Upper lobe of left lung (tissue), 6 donors: Measurements from ENCODE around the gene PIN1. TPM values are rescaled to one million over a fixed set of nuclear protein-coding genes. Genes with fewer than 3 reads are reported as not detected.

ENCODE experiments used
- ATAC-seq, 2 donors: fragments of 200-7000 bp; cut with Tn5 transposase; one replicate each; pipeline ENCODE4 v1.9.1; 2022; ENCODE audit warnings: mild to moderate bottlenecking in 2 of 2, moderate library complexity in 2 of 2; ENCODE audit not compliant: low FRiP score in 2 of 2
- DNase-seq, 2 donors: peaks; one replicate each; pipeline ENCODE4 v3.0.0-alpha.2; 2019 to 2020
- H3K27ac ChIP-seq, 4 donors: fragments of 200-600 bp; sonication (generic); one replicate each; pipeline ENCODE4 v1.5.1; 2016 to 2019
- H3K27me3 ChIP-seq, 4 donors: fragments of 200-600 bp; sonication (generic); one replicate each; pipeline ENCODE4 v1.5.1; 2017 to 2019
- H3K36me3 ChIP-seq, 4 donors: fragments of 200-600 bp; sonication (generic); one replicate each; pipeline ENCODE4 v1.5.1; 2016 to 2019
- H3K4me1 ChIP-seq, 4 donors: fragments of 200-600 bp; sonication (generic); one replicate each; pipeline ENCODE4 v1.5.1; 2018 to 2019
- H3K4me3 ChIP-seq, 4 donors: fragments of 200-600 bp; sonication (generic); one replicate each; pipeline ENCODE4 v1.5.1; 2017 to 2019; ENCODE audit warnings: mild to moderate bottlenecking in 2 of 4, moderate library complexity in 1 of 4
- H3K9me3 ChIP-seq, 4 donors: fragments of 200-600 bp; sonication (generic); one replicate each; pipeline ENCODE4 v1.5.1; 2018 to 2019
- EP300 ChIP-seq, 4 donors: sonication (generic); formaldehyde crosslinking; IDR thresholded peaks; one replicate each; pipeline ENCODE4 v1.5.1; 2017; ENCODE audit warnings: antibody characterized with exemption in 4 of 4, control low read depth in 2 of 4
- POLR2A ChIP-seq, 4 donors: fragments of 450-650 bp; IDR thresholded peaks; one replicate each; pipeline ENCODE4 v1.5.1; 2016 to 2017; ENCODE audit warnings: antibody characterized with exemption in 4 of 4, mild to moderate bottlenecking in 2 of 4
- POLR2AphosphoS5 ChIP-seq, 2 donors: sonication (generic); formaldehyde crosslinking; IDR thresholded peaks; one replicate each; pipeline ENCODE4 v1.5.1; 2017; ENCODE audit warnings: antibody characterized with exemption in 2 of 2
- WGBS, 2 donors: methylation state at CpG; one replicate each; pipeline ENCODE4 v1.1.5; 2017 to 2018; 5-methylcytosine and 5-hydroxymethylcytosine counted together
- total RNA-seq, 6 donors: library from RNA; depleted of rRNA in 4 of 6; stranded (reverse); fragments of >200 nt in 4 of 6; gene quantifications; one replicate each; pipeline versions ENCODE4 v1.1.0 to v1.2.1, GENCODE V29; 2016 to 2021
- TF ChIP-seq, protein P1 (sequence below), 6 experiments: fragments of 450-650 bp in 4 of 6; fragments of 200-600 bp in 2 of 6; sonication (generic) in 2 of 6; IDR thresholded peaks; one replicate each; pipeline ENCODE4 v1.5.1; 2016 to 2019; ENCODE audit warnings: antibody characterized with exemption in 6 of 6
- donor health status: DM: no; HTN: no; CAD: no; lungs with moderate emphysema.
- donor health status: DM: no; HTN: yes; CAD: no; lungs with severe emphysema.

The PIN1 gene
- total RNA-seq, 6 donors from 2014 or later: 38.8 to 87.5 (median 70.7) TPM

DNA sequence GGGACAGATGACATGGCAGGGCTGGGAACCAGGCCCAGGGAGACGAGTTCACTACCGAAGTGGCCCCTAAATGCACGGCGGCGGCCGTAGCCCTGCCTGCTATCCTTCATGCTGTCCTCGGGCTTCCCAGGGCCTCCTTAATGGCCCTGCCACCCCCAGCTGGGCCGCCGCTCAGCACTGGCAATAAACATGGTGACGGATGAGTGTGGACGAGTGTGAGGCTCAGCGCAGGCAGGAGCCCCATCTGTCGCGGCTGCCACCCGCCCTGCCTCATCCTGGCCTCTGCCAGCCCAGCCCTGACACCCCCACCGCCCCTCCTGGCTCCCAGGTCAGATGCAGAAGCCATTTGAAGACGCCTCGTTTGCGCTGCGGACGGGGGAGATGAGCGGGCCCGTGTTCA lies 13.6 kb downstream of the PIN1 start:
- Histone ChIP-seq H3K27me3 (no peaks in the 10 kb centered on the region), H3K4me3 (no peak overlapping the region), H3K4me1 (no peaks in the 10 kb centered on the region), H3K36me3 (peaks cover 7 to 62% (median 42%) of the 10 kb centered on the region in 4 donors), H3K27ac (no peak overlapping the region), H3K9me3 (peaks cover 0 to 2% (median 0%) of the 10 kb centered on the region in 4 donors)
- DNase-seq: peak in 1 of 2 donors; percentile 77
- 90 to 100% methylated on average over 3 to 13 of the region's 23 CpGs for WGBS, 2 donors
- ATAC-seq: no peak
- TF ChIP-seq POLR2AphosphoS5 (IDR thresholded peaks at IDR 0.05) (no peak), EP300 (IDR thresholded peaks at IDR 0.05) (no peak), POLR2A (IDR thresholded peaks at IDR 0.05) (no peak)
- TF ChIP-seq, protein P1, sequence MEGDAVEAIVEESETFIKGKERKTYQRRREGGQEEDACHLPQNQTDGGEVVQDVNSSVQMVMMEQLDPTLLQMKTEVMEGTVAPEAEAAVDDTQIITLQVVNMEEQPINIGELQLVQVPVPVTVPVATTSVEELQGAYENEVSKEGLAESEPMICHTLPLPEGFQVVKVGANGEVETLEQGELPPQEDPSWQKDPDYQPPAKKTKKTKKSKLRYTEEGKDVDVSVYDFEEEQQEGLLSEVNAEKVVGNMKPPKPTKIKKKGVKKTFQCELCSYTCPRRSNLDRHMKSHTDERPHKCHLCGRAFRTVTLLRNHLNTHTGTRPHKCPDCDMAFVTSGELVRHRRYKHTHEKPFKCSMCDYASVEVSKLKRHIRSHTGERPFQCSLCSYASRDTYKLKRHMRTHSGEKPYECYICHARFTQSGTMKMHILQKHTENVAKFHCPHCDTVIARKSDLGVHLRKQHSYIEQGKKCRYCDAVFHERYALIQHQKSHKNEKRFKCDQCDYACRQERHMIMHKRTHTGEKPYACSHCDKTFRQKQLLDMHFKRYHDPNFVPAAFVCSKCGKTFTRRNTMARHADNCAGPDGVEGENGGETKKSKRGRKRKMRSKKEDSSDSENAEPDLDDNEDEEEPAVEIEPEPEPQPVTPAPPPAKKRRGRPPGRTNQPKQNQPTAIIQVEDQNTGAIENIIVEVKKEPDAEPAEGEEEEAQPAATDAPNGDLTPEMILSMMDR (IDR thresholded peaks at IDR 0.05): no peak

DNA sequence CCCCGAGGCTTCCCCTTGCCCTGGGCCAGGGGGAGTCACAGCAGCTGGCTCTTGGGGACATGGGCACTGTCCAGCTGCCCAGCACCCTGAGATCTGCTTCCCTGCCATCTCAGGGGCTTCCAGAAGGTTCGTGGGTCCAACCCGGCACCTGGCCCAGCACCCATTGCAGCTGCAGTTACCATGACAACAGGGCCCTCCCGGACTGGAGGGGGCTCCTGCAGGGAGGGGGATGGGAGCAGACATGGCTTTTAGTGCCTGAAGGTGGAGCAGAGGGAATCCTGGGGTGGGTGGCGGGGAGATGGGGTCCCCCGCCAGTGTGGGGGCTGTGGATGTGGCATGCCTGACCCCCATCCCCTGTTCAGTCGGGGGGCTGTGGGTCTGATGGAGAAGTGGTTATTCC lies 14.7 kb downstream of the PIN1 start:
- Histone ChIP-seq H3K27me3 (no peaks in the 10 kb centered on the region), H3K9me3 (no peaks in the 10 kb centered on the region), H3K4me3 (no peak overlapping the region), H3K27ac (no peak overlapping the region), H3K4me1 (no peaks in the 10 kb centered on the region), H3K36me3 (peaks cover 0 to 52% (median 32%) of the 10 kb centered on the region in 4 donors)
- no peak for TF ChIP-seq POLR2AphosphoS5 (IDR thresholded peaks at IDR 0.05)
- TF ChIP-seq EP300 (IDR thresholded peaks at IDR 0.05): no peak
- TF ChIP-seq, protein P1 (IDR thresholded peaks at IDR 0.05): no peak
- TF ChIP-seq POLR2A (IDR thresholded peaks at IDR 0.05): no peak
- ATAC-seq (no peak), DNase-seq (no peak)
- WGBS, 2 donors: 83 to 94% methylated on average over 3 to 5 of the region's 7 CpGs

DNA sequence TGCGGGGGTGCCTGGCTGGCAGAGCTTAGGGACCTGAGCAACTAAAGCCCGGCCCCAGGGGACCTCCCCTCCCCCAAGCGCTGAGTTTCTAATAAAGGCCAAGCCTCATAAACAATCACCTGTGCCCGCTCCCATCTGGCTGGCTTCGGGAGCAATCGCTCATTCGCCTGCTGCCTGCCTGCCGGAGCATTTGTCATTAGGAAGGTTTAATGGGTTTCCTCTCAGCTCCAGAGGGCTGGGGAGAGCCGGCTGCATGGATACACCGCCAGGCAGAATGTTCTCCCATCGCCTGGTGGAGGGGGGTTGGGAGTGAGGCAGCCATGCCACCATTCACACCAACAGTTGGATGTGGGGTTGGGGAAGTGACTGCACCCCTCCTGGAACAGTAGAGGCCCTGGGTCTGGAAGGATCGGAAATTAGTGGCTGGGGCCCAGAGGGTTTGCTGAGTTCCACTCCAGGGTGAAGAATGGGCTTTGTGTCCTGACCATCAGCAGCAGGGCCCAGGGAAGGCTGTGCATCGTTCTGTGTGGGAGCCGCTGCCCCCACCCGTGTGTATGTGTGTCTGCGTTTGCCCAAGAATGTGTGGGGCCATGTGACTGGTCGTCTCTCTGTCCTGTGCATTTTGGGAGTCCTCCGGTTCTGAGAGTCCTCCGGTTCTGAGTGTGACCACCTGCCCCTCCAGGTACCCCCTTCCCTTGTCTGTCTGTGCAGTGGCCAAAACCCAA lies 15.3 kb downstream of the PIN1 start:
- DNase-seq (no peak), ATAC-seq (no peak)
- WGBS, 2 donors: 72 to 88% methylated on average over 7 to 19 of the region's 19 CpGs

DNA sequence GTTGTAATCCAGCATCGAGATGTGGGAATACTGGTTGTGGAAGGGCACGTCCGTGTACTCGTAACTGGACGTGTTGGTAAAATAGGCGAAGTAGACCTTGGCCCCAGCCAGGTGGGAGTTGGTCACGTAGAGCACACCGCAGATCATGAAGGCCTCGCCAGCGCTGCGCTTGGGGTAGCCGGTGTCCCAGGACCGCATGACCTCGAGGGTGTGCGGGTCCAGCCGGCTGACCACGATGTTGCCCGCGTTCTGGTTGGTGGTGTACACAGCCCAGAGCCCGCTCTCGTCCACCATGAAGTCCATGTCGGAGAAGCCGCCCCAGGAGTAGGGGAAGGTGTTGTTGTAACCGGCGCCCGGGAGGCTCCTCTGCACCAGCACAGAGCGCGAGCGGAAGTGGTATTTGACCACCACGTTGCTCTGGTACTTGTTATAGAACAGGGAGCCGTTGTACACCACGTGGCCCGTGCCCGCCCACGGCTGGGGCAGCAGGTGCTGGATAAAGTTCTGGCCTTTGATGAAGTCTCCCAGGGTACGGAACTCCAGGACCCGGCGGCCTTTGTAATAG lies 19.2 kb downstream of the PIN1 start:
- peaks cover 0 to 10% (median 3%) of the 10 kb centered on the region in 4 donors for H3K36me3 ChIP-seq
- no peaks in the 10 kb centered on the region for H3K9me3 ChIP-seq
- ATAC-seq (no peak), DNase-seq (peak in 1 of 2 donors; percentile 79)
- peaks cover 0 to 15% (median 0%) of the 10 kb centered on the region in 4 donors for H3K4me1 ChIP-seq
- no peaks in the 10 kb centered on the region for H3K27me3 ChIP-seq
- no peak overlapping the region for H3K27ac ChIP-seq
- 96 to 98% methylated on average over 19 to 33 of the region's 38 CpGs for WGBS, 2 donors
- TF ChIP-seq EP300 (IDR thresholded peaks at IDR 0.05): no peak
- no peak for TF ChIP-seq POLR2A (IDR thresholded peaks at IDR 0.05)
- TF ChIP-seq, protein P1 (IDR thresholded peaks at IDR 0.05): no peak
- no peak for TF ChIP-seq POLR2AphosphoS5 (IDR thresholded peaks at IDR 0.05)
- H3K4me3 ChIP-seq: no peak overlapping the region

More for the DNA sequence above, 15.3 kb downstream of the PIN1 start:
- Histone ChIP-seq H3K9me3 (no peaks in the 10 kb centered on the region), H3K4me3 (no peak overlapping the region), H3K27ac (no peak overlapping the region), H3K27me3 (no peaks in the 10 kb centered on the region), H3K36me3 (peaks cover 0 to 50% (median 28%) of the 10 kb centered on the region in 4 donors), H3K4me1 (no peaks in the 10 kb centered on the region)
- TF ChIP-seq, protein P1 (IDR thresholded peaks at IDR 0.05): no peak
- TF ChIP-seq EP300 (IDR thresholded peaks at IDR 0.05) (no peak), POLR2A (IDR thresholded peaks at IDR 0.05) (no peak), POLR2AphosphoS5 (IDR thresholded peaks at IDR 0.05) (no peak)
